HepG2 (cell line): ENCODE results near the gene GRIK5. TPM values are rescaled to one million over a fixed set of nuclear protein-coding genes. Genes with fewer than 3 reads are reported as not detected.

Experiments used
- CREB1 ChIP-seq, 2 experiments: fragments of 450-650 bp in 1 of 2; IDR thresholded peaks; 2 replicates each; pipeline ENCODE4 v1.6.1; 2016 to 2017; ENCODE audit warnings: control low read depth in 1 of 2, mild to moderate bottlenecking in 1 of 2, missing compliant biosample characterization in 1 of 2, missing genetic modification characterization in 1 of 2
- GATAD2A ChIP-seq: IDR thresholded peaks from 2 replicates; pipeline ENCODE4 v1.6.1; 2016
- JUND ChIP-seq: sonication (generic); formaldehyde crosslinking; IDR thresholded peaks from 2 replicates; pipeline ENCODE4 v1.8.0; 2022; ENCODE audit warnings: mild to moderate bottlenecking, missing genetic modification reagents
- KLF16 ChIP-seq, 2 experiments: sonication (generic) in 1 of 2; formaldehyde crosslinking in 1 of 2; IDR thresholded peaks; 2 replicates each; pipeline versions ENCODE4 v1.6.1 to v1.8.0; 2016 to 2023; ENCODE audit warnings: missing genetic modification reagents in 2 of 2, missing compliant biosample characterization in 1 of 2
- MAFG ChIP-seq: sonication (generic); formaldehyde crosslinking; IDR thresholded peaks from 2 replicates; pipeline ENCODE4 v1.5.1; 2020; ENCODE audit warnings: mild to moderate bottlenecking, missing genetic modification reagents
- SRY ChIP-seq: sonication (generic); formaldehyde crosslinking; IDR thresholded peaks from 2 replicates; pipeline ENCODE4 v1.8.0; 2022; ENCODE audit warnings: mild to moderate bottlenecking, missing genetic modification reagents
- ZNF33B ChIP-seq: sonication (generic); formaldehyde crosslinking; IDR thresholded peaks from 2 replicates; pipeline ENCODE4 v1.5.1; 2020; ENCODE audit warnings: mild to moderate bottlenecking, missing genetic modification reagents
- ZNF562 ChIP-seq: sonication (generic); formaldehyde crosslinking; IDR thresholded peaks from 2 replicates; pipeline ENCODE4 v1.8.0; 2022; ENCODE audit warnings: missing genetic modification reagents, borderline replicate concordance
- ZNF616 ChIP-seq: sonication (generic); formaldehyde crosslinking; IDR thresholded peaks from 2 replicates; pipeline ENCODE4 v1.5.0; 2020; ENCODE audit warnings: low read depth, mild to moderate bottlenecking, missing genetic modification reagents
- polyA plus RNA-seq, 8 experiments: library from polyadenylated mRNA; depleted of rRNA in 3 of 8; stranded (reverse) in 7 of 8; unstranded in 1 of 8; fragments of >200 nt; fragmentation: Illumina TruSeq in 4 of 8; extraction: Trizol in 4 of 8; gene quantifications; 2 replicates each; pipeline versions ENCODE4 v1.2.1 to v1.2.3, GENCODE V29; 2011 to 2016; ENCODE audit warnings: low read depth in 4 of 8, missing spikeins in 1 of 8, mixed read lengths in 1 of 8; ENCODE audit not compliant: insufficient read depth in 1 of 8
- total RNA-seq, 5 experiments: library from RNA; depleted of rRNA; stranded (reverse); fragments of >200 nt; fragmentation: Illumina TruSeq; extraction: Trizol; gene quantifications; 2 replicates each; pipeline ENCODE4 v1.2.3, GENCODE V29; 2016; ENCODE audit warnings: low read depth in 1 of 5
- TF ChIP-seq, protein P1 (sequence below): sonication (generic); formaldehyde crosslinking; IDR thresholded peaks from 2 replicates; pipeline ENCODE4 v1.4.0; 2020; ENCODE audit warnings: missing genetic modification reagents, borderline replicate concordance
- TF ChIP-seq, protein P2 (sequence below): sonication (generic); formaldehyde crosslinking; IDR thresholded peaks from 2 replicates; pipeline ENCODE4 v1.5.0; 2020; ENCODE audit warnings: missing genetic modification reagents, mild to moderate bottlenecking, borderline replicate concordance
- TF ChIP-seq, protein P3 (sequence below): sonication (generic); formaldehyde crosslinking; IDR thresholded peaks from 2 replicates; pipeline ENCODE4 v1.5.1; 2020; ENCODE audit warnings: missing genetic modification reagents, mild to moderate bottlenecking, borderline replicate concordance
- TF ChIP-seq, protein P4 (sequence below): sonication (generic); formaldehyde crosslinking; IDR thresholded peaks from 2 replicates; pipeline ENCODE4 v1.4.0; 2020; ENCODE audit warnings: missing genetic modification reagents
- TF ChIP-seq, protein P5 (sequence below): sonication (generic); formaldehyde crosslinking; IDR thresholded peaks from 2 replicates; pipeline ENCODE4 v1.4.0; 2020; ENCODE audit warnings: missing genetic modification reagents
- TF ChIP-seq, protein P6 (sequence below): sonication (generic); formaldehyde crosslinking; IDR thresholded peaks from 2 replicates; pipeline ENCODE4 v1.4.0; 2020; ENCODE audit warnings: missing genetic modification reagents
- TF ChIP-seq, protein P7 (sequence below): sonication (generic); formaldehyde crosslinking; conservative IDR thresholded peaks from 2 replicates; pipeline ENCODE4 v1.4.0; 2020; ENCODE audit warnings: mild to moderate bottlenecking, missing genetic modification reagents, moderate library complexity
- TF ChIP-seq, protein P8 (sequence below): sonication (generic); formaldehyde crosslinking; IDR thresholded peaks from 2 replicates; pipeline ENCODE4 v1.4.0; 2020; ENCODE audit warnings: mild to moderate bottlenecking, missing genetic modification reagents

The GRIK5 gene
- total and polyA plus RNA-seq, 2 of the 13 experiments (the other 11 are each of a cell fraction or from before 2014, with no cell fraction given): not detected

DNA sequence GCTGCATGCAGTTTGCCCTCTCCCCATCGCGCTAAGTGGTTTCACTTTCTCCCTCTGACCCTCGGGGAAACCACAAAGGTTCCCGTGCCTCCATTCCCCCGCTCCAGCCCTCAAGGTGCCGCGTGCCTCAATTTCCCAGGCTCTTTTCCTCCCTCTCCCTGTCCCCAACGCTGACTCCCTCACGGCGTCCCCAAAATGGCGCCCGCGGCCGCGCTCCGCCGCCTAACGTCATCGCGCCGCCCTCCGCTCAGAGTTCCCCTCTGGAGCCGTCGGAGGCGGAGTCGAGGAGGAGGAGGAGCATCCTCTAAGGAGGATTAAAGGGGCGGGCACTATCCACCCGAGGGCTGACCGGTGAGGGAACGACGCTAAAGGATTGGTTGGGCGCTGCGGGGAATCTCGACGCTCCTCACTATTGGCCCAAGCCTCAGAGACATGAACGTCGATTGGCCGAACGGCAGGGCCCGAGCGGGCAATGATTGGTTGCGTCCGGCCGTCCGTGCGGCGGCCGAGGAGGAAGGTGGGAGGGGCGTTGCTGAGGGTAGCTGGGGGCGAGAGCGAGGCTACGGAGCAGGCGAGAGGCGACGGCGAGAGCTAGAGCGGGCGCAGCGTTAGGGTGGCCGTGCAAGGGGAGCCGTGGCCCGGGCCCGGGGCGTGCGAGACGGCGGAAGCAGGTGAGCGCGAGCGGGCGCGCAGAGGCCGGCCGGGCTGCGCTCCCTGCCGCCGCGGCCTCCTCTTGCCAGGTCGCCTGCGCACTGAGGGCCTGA is 5.8 kb upstream of the GRIK5 start, which contains the start of gene ZNF574 (continued):
- TF ChIP-seq CREB1 (IDR thresholded peaks at IDR 0.05) (peak; percentile 79), CREB1 (CRISPR knock-in tag; IDR thresholded peaks at IDR 0.05) (peak; percentile 93), JUND (CRISPR knock-in tag) (no peak), MAFG (CRISPR knock-in tag) (no peak), KLF16 (CRISPR knock-in tag; IDR thresholded peaks at IDR 0.05) (peak in 1 of 2 experiments; percentile 36; a peak in 1 of 4 replicates), ZNF562 (CRISPR knock-in tag) (no peak), GATAD2A (peak; percentile 21; the same call in 1 of the 2 replicates), SRY (CRISPR knock-in tag) (no peak), ZNF33B (0 out of 2 replicates have a peak, but pooled peaks have one; percentile 31), ZNF616 (CRISPR knock-in tag) (peak; percentile 80)
- TF ChIP-seq, protein P1, sequence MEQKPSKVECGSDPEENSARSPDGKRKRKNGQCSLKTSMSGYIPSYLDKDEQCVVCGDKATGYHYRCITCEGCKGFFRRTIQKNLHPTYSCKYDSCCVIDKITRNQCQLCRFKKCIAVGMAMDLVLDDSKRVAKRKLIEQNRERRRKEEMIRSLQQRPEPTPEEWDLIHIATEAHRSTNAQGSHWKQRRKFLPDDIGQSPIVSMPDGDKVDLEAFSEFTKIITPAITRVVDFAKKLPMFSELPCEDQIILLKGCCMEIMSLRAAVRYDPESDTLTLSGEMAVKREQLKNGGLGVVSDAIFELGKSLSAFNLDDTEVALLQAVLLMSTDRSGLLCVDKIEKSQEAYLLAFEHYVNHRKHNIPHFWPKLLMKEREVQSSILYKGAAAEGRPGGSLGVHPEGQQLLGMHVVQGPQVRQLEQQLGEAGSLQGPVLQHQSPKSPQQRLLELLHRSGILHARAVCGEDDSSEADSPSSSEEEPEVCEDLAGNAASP (CRISPR knock-in tag): 0 out of 2 replicates have a peak, but pooled peaks have one; percentile 8
- TF ChIP-seq, protein P2, sequence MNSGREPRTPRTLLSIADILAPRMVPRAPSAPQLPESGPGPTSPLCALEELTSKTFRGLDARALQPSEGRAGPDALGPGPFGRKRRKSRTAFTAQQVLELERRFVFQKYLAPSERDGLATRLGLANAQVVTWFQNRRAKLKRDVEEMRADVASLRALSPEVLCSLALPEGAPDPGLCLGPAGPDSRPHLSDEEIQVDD: no peak
- TF ChIP-seq, protein P3, sequence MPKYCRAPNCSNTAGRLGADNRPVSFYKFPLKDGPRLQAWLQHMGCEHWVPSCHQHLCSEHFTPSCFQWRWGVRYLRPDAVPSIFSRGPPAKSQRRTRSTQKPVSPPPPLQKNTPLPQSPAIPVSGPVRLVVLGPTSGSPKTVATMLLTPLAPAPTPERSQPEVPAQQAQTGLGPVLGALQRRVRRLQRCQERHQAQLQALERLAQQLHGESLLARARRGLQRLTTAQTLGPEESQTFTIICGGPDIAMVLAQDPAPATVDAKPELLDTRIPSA (CRISPR knock-in tag): no peak
- TF ChIP-seq, protein P4, sequence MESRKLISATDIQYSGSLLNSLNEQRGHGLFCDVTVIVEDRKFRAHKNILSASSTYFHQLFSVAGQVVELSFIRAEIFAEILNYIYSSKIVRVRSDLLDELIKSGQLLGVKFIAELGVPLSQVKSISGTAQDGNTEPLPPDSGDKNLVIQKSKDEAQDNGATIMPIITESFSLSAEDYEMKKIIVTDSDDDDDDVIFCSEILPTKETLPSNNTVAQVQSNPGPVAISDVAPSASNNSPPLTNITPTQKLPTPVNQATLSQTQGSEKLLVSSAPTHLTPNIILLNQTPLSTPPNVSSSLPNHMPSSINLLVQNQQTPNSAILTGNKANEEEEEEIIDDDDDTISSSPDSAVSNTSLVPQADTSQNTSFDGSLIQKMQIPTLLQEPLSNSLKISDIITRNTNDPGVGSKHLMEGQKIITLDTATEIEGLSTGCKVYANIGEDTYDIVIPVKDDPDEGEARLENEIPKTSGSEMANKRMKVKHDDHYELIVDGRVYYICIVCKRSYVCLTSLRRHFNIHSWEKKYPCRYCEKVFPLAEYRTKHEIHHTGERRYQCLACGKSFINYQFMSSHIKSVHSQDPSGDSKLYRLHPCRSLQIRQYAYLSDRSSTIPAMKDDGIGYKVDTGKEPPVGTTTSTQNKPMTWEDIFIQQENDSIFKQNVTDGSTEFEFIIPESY (CRISPR knock-in tag): 0 out of 2 replicates have a peak, but pooled peaks have one; percentile 5
- TF ChIP-seq, protein P5, sequence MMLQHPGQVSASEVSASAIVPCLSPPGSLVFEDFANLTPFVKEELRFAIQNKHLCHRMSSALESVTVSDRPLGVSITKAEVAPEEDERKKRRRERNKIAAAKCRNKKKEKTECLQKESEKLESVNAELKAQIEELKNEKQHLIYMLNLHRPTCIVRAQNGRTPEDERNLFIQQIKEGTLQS (CRISPR knock-in tag): no peak
- TF ChIP-seq, protein P6, sequence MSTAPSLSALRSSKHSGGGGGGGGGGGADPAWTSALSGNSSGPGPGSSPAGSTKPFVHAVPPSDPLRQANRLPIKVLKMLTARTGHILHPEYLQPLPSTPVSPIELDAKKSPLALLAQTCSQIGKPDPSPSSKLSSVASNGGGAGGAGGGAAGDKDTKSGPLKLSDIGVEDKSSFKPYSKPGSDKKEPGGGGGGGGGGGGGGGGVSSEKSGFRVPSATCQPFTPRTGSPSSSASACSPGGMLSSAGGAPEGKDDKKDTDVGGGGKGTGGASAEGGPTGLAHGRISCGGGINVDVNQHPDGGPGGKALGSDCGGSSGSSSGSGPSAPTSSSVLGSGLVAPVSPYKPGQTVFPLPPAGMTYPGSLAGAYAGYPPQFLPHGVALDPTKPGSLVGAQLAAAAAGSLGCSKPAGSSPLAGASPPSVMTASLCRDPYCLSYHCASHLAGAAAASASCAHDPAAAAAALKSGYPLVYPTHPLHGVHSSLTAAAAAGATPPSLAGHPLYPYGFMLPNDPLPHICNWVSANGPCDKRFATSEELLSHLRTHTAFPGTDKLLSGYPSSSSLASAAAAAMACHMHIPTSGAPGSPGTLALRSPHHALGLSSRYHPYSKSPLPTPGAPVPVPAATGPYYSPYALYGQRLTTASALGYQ: no peak
- TF ChIP-seq, protein P7, sequence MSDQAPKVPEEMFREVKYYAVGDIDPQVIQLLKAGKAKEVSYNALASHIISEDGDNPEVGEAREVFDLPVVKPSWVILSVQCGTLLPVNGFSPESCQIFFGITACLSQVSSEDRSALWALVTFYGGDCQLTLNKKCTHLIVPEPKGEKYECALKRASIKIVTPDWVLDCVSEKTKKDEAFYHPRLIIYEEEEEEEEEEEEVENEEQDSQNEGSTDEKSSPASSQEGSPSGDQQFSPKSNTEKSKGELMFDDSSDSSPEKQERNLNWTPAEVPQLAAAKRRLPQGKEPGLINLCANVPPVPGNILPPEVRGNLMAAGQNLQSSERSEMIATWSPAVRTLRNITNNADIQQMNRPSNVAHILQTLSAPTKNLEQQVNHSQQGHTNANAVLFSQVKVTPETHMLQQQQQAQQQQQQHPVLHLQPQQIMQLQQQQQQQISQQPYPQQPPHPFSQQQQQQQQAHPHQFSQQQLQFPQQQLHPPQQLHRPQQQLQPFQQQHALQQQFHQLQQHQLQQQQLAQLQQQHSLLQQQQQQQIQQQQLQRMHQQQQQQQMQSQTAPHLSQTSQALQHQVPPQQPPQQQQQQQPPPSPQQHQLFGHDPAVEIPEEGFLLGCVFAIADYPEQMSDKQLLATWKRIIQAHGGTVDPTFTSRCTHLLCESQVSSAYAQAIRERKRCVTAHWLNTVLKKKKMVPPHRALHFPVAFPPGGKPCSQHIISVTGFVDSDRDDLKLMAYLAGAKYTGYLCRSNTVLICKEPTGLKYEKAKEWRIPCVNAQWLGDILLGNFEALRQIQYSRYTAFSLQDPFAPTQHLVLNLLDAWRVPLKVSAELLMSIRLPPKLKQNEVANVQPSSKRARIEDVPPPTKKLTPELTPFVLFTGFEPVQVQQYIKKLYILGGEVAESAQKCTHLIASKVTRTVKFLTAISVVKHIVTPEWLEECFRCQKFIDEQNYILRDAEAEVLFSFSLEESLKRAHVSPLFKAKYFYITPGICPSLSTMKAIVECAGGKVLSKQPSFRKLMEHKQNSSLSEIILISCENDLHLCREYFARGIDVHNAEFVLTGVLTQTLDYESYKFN: peak; percentile 49
- TF ChIP-seq, protein P8, sequence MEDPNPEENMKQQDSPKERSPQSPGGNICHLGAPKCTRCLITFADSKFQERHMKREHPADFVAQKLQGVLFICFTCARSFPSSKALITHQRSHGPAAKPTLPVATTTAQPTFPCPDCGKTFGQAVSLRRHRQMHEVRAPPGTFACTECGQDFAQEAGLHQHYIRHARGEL (CRISPR knock-in tag): no peak
